Right hindlimb (tissue), 1 donor: Measurements from ENCODE around the gene NEK6.

Experiments used
- DNase-seq: peaks from one replicate; pipeline ENCODE4 v3.0.0-alpha.2; 2018

NEK6 gene

DNA sequence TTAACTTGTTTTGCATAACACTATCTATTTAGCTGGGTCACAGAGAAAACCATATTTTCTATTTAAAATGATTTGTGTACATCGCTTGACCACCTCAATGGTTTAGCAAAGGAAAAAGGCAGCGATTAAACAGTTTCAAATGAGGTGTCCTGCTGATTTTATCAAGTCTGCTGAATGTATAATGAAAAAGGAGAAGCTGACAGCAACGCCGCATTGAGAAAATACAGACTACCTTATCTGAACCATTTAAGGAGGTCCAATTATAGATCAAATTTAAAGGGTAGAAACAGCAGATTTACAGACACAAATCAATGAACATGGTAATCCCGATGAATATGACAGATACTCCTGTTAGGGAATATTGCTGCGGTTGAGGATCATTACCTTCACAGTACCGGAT lies 127.9 kb downstream of the NEK6 start:
- no peak for DNase-seq

DNA sequence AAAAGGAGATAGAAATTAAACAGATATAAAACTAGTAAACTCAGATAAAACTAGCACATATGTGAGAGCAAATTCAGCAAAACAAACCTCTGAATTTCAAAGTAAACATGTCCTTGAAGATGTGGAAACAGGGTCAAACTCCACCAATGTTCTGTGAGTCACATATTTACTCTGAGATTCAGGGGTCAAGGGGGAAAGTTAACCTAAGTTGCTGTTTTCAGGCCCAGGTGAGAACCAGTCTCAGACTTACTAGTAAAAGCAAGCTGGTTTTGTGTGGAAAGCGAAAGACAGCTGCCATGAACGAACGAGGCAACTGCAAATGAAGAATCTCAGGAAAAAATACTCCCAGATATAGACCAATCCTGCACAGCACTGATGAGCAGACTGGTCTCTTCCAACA lies 128.5 kb downstream of the NEK6 start:
- no peak for DNase-seq

DNA sequence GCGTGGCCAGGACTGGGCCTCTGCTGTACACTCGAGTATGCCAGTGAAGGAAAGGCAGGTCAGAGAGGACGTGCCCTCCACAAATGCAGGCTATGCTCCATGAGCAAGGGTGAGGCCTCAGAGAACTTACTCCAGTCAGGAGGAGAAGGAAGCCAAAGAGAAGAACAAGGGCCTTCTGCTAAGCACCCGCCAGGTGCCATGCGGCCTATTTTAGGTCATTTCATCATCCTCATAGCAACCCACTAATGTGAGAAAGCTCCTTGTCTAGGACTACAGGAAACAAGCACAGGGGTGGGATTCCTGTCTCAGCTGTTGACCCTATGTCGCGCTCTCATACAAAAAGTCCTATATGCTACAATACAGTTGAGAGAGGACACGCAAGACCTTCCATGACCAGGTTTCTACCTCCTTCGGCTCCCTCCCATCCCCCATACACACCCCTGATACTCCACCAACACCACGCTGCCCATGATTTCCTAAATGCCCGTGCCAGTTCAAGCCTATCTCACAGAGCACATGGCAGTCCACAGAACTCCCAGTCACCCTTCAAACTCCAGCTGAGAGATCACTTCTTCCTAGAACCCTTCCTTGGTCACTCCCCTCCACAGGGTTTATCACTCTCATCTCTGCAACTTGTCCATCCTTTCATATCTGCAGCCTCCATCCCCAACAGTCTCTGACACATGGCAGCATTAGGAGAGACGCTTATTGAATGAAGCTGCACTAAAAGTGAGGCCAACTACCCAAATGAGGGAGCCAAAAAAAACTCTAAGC lies 130.7 kb downstream of the NEK6 start:
- no peak for DNase-seq

DNA sequence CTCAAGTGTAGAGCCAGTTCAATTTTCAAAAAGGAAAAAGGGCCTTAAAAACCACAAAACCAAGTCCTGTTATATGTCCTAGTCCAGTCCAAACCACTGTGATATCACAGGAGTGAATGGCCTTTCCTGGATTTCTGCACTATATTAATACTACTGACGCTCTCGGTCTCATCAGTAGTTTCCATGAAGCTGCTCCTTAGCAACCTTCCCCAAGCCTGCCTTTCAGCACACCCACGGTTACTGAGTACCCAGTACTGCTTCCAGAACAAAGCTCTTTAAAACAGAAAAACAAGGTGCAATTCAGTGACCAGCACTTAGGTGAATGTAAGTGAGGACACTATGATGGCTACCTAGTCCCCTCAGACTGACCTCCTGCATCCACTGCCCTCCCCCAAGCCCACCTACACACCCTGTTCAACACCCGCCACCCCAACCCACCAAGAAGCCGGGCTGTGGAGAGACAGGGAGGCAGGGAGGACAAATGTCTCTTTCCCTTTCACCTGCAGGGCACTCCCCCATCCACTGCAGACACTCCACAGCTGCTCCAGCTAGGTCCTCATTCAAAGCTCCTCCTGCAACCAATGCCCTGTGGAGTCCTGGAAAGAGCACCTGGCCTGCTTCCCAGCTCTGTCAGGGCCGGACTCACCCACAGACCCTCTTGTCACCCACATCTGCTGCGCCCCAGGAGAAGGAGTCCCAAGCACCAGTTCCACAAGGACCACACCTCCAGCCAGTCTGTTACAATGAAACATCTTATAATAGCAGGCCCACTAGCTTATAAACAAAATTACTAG lies 131.6 kb downstream of the NEK6 start:
- DNase-seq, result no peak

DNA sequence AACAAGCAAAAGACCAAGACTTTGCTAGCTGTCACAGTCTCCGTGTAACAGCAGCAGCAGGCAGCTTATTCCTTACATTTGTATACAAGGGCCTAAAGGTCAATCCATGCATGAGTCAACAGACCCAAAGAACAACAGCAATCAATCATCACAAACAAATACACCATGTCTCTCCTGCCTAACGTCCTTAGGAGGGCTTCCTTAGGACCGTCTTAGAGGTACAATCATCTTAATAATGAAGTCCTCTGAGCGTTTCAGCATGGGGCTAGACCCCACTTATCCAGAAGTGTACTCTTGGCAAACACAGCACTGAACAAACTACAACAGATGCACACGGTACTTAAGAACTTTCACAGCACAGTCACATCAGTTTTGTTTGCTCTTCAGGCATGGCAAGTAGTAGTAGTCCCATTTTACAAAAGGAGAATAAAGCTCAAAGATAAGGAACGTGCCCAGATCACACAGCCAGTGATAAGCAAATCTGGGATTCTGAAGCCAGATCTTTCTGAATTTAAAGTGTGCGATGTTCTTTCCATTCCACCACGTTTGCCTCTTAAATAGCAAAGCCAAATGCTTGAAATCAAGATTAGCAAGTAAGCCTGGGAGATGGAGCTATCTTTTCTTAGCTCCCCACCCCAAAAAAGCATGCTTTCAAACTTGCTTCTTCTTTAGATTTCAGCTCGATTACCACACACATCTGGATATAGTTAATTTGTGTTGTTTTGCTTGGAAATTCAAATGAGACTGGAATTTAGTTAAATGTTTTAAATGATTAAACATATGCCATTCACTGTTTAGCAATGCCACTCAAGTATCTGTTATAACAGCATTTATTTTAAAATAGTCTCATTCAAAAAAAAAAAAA lies 133.3 kb downstream of the NEK6 start:
- no peak for DNase-seq

DNA sequence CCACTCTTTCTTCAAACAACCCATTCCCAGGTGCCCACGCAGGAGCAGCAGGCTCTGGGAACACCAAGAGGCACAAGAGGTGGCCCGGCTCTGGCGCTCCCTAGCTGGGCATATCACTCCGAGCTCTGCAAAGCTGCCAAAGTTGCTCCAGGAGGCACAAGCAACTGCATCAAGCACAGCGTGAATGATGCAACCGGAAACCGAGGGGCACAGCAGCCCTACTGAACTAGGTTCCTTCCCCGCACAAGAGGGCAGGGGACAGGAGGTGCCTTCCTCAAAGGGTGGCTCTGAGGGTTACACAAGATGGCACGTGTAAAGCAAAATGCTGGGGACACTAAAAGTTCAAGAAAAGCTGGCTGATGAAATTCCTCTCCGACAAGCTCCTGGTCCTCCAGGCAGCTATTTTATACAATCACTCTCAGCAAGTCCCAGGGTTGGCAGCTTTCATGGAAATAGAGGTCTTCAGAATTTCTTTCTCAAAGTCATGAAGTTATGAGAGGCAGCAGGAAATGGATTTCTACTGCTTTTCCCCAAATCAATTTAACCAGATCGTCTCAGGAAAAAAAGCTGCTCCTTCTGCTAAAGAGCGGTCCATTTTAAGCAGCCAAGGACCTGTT lies 134.6 kb downstream of the NEK6 start:
- no peak for DNase-seq

DNA sequence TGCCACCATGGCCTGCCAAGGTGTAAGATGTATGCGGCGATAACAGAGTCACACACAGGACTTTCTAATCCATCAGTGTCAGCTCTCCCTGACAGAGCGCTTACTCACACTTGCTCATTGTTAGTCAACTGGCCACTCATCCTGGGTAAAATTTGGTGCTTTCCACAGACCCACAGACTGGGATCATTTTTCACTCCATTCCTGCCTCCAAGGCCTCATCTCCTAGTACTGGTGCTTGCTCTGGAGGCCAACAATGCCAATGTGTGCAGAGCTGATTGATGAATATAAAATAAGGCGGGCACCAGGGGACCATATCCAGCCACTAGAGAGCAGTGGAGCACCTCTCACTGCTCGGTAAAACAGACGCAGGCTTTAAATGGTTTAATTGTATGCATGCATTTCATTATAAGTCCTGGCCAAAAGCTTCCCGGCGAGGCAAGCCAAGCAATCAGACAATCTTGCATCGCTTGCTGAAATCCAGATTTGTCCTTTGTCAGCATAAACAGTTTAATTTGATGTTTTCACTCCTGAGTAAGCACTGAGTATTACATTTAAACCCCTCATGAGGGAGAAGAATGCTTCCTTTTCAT lies 135.2 kb downstream of the NEK6 start:
- DNase-seq, result peak; percentile 47

DNA sequence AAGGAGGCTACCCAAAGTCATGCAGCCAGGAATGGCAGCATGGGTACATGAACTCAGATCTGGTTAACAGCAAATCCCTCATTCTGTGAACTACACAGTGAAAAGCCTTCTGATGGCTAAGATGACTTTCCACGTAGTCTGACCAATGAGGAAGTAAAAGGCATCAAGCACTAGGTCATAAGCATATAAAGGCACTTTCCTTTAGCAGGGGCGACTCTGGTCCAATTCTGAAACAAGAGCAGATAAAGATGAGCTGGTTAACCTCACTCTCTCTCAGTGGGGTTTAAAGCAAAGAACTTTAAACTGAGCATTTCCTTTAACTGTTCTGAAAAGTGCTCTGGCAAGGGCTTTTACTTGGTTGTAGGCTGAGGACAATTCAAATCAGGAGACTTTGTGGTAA lies 136.4 kb downstream of the NEK6 start:
- no peak for DNase-seq

DNA sequence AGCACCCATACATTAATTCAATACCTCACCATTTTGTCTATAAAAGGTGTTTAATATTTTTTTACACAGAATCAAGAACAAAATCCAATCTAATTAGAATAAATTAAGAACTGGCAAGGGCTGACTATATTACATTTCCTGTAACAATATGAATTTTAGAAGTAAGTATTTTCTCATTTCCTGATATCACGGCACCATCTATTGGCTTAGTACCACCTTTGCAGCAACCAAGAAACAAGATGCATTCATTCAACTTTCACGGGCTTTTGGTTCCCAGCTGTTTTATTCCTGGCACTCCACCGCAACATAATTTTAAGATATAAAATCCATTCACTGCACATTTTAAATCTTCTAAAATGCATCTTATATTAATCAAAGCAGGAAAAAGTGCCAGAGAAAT lies 136.8 kb downstream of the NEK6 start:
- DNase-seq, result no peak

DNA sequence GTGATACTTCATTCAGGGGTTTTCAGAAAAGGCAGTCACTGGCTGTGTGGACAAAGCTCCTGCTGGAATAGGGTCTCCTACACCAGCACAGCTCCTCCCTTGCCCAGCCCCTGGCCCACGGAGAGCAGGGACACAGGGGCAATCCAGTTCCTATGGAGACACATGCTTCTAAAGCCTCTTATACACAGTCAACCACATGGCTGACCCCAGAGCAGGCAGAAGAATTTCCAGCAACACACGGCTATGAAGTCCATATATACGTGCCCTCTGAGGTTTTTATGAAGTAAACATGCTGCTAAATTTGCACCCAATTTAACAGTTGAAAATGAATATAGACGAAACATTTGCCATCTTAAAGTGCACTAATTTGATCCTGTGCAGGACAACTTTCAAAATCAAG lies 138.1 kb downstream of the NEK6 start:
- DNase-seq, result no peak

DNA sequence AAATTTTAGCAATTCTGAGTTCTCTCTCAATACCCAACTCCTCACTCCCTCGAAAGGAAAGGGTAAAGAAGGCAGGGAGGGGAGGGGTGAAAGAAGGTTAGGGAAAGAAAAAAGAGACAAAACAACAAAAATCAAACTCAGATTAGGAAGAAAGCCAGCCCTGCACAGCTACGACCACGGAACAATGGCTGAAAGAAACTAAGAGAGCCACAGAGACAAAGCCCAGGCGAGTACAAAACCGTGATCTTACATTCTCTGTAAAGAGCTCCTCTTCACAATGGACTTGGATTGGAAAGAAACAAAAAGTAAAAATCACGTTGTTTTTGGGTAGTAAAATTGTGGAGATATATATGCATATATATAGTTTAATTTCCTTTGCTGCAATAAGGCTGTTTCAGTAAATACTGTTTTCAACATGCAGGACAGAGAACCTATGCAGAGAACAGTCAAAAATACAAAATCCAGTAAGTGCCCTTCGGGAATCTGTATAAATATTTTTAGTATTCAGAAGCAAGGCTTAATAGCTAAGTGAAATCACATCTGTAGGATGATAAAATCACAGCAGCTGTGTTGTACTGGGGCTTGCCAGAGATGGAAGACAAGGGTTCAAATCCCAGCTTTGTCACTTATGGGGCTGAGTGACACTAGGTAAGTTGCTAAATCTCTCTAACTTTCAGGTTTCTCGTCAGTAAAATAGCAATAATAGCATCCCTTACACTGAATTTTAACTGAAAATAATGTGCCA lies 140.6 kb downstream of the NEK6 start:
- DNase-seq, result no peak

DNA sequence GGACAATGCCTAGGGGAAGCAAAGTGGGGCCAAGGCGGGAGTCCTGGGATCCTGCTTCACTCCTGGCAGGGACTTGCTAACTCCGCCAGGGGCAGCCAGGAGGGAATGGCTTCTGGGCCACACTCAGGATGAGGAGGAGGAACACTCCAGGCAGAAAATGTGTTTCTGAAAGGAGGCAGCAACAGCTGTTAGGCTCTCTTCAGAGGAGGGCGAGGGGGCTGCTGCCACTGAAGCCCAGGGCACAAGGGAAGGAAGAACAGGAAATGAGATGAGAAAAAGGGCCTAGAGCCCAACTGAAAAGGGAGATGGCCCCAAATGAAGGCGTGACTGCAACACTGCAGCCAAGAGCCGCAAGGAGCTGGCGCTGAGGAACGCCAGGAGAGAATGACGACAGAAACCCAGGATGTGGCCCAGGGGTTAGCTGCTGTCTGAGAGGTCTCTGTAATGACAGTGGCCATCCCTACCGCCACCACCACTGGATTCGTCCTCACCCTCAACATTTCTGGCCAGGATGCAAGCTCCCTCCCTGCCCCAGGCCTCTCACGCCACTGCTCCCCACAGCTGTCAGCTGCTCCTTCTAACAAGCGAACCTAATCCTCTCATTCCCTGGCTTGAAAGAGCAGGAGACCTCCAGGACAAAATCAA lies 141.7 kb downstream of the NEK6 start:
- DNase-seq, result peak; percentile 91

DNA sequence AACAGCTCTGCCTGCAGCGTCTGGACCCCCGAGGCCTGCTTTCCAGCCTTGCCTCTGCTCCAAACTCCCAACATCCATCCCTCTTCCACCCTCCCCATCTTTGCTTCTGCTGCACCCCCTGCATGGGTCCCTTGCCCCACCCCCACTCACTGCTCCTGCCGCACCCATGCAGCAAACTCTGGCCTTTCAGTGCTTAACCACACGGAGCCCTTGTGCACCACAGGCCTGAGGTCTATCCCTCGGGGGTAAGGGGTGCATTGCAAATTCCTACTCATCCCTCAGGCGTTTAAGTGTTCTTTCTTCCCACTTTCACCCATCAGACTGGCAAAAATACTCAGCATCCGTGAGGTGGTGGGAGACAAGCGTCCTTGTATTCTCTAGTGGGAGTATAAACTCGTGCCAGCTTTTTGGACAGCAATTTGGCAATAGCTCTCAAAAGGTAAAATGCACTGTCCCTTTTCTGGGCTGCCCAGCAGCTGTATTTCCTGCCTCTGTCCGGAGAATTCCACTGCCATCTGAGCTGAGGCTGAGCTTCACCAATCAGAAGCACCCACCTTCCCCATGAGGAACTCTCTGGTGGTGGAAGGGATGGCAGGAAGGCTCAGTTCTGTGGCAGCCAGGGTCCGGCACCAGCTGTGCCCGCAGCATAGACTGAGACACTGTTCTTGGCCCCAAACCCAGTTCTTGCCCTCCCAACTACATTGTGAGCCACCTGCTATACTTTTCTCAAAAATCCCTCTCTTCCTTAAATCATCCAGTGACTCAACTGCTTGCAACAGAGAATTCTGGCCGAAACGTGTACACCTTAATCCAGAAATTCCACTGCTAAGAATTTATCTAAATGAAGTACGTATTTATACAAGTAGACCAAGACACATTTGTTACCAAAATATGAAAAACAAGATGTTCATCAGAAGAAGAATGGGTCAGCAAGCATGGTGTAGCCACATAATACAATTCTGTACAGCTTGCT lies 142.5 kb downstream of the NEK6 start:
- DNase-seq, result no peak
